GM12878 (cell line): ENCODE data around the gene PRDM16. TPM values are rescaled to one million over a fixed set of nuclear protein-coding genes. Genes with fewer than 3 reads are reported as not detected.

ENCODE experiments used
- ATAC-seq: fragments of 200-7000 bp; cut with Tn5 transposase; 3 replicates; pipeline ENCODE4 v1.9.1; 2020; ENCODE audit warnings: mild to moderate bottlenecking, moderate library complexity
- BruUV-seq: library from RNA; stranded (reverse); fragments of 400-500 nt; replicated peaks from 2 replicates; lab custom pipeline; 2021; lab: Mats Ljungman, UMichigan
- CTCF ChIA-PET: fragments of 300-600 bp; sonication (Branson Sonifier 250); formaldehyde crosslinking; extraction: SDS; loops from one replicate; lab custom pipeline; 2021; ENCODE audit warnings: inconsistent platforms; lab: Yijun Ruan, JAX
- POLR2A ChIA-PET: fragments of 350-600 bp; formaldehyde crosslinking; extraction: SDS; loops from one replicate; lab custom pipeline; 2021; ENCODE audit warnings: inconsistent platforms; lab: Charles Lee
- RAD21 ChIA-PET: fragments of 300-600 bp; sonication (Branson Sonifier 250); formaldehyde crosslinking; loops from one replicate; lab custom pipeline; 2023; ENCODE audit warnings: antibody characterized with exemption; ENCODE audit not compliant: unreplicated experiment; lab: Charles Lee
- SMC1A ChIA-PET: fragments of 300-600 bp; sonication (Branson Sonifier 250); formaldehyde crosslinking; loops from one replicate; lab custom pipeline; 2023; ENCODE audit not compliant: unreplicated experiment, uncharacterized antibody; lab: Charles Lee
- DNase-seq: peaks from one replicate; pipeline ENCODE4 v3.0.0-alpha.2; 2011; ENCODE audit warnings: low read depth, low spot score
- FAIRE-seq: peaks from 3 replicates; lab custom pipeline; 2011; peaks lifted over from hg19 to GRCh38; lab: Jason Lieb, UNC
- H2AFZ ChIP-seq: 2 replicates; pipeline ENCODE4 v1.6.0; 2011; ENCODE audit warnings: low read depth, low read length, control low read depth; ENCODE audit not compliant: control insufficient read depth
- H3K27ac ChIP-seq: 2 replicates; pipeline ENCODE4 v1.5.1; 2011; ENCODE audit warnings: control low read depth; ENCODE audit not compliant: control insufficient read depth, insufficient read depth
- H3K27me3 ChIP-seq, 2 experiments: replicated peaks in 1 of 2; 2 replicates each; pipeline versions ENCODE4 v1.6.0 to v1.6.1; 2011; ENCODE audit warnings: low read length in 1 of 2; ENCODE audit not compliant: control insufficient read depth in 2 of 2, insufficient read depth in 2 of 2
- H3K36me3 ChIP-seq, 2 experiments: 2 replicates each; pipeline ENCODE4 v1.5.1; 2011; ENCODE audit warnings: low read length in 1 of 2; ENCODE audit not compliant: control insufficient read depth in 2 of 2, insufficient read depth in 2 of 2
- H3K4me1 ChIP-seq: 2 replicates; pipeline ENCODE4 v1.6.1; 2011; ENCODE audit warnings: mild to moderate bottlenecking, low read length, moderate library complexity, mixed read lengths; ENCODE audit not compliant: control insufficient read depth, insufficient read depth
- H3K4me2 ChIP-seq: 2 replicates; pipeline ENCODE4 v1.6.0; 2011; ENCODE audit warnings: control low read depth; ENCODE audit not compliant: control insufficient read depth, insufficient read depth
- H3K4me3 ChIP-seq: fragments of 200-600 bp; sonication (generic); 2 replicates; pipeline ENCODE4 v1.5.1; 2016
- H3K79me2 ChIP-seq: 2 replicates; pipeline ENCODE4 v1.6.0; 2011; ENCODE audit warnings: low read length; ENCODE audit not compliant: control insufficient read depth, insufficient read depth
- H3K9ac ChIP-seq: 2 replicates; pipeline ENCODE4 v1.8.0; 2011; ENCODE audit warnings: low read length, control low read depth, mixed read lengths; ENCODE audit not compliant: control insufficient read depth, insufficient read depth
- H3K9me3 ChIP-seq: replicated peaks from 3 replicates; pipeline ENCODE4 v1.5.1; 2011; ENCODE audit warnings: mild to moderate bottlenecking, low read length; ENCODE audit not compliant: control insufficient read depth, insufficient read depth
- H4K20me1 ChIP-seq: 2 replicates; pipeline ENCODE4 v1.6.0; 2011; ENCODE audit not compliant: control insufficient read depth, insufficient read depth
- BCLAF1 ChIP-seq: fragments of 450-650 bp; IDR thresholded peaks from 2 replicates; pipeline ENCODE4 v1.6.1; 2017; ENCODE audit warnings: antibody characterized with exemption, mild to moderate bottlenecking, moderate library complexity
- CHD4 ChIP-seq: fragments of 200-600 bp; sonication (generic); IDR thresholded peaks from 2 replicates; pipeline ENCODE4 v1.6.1; 2016; ENCODE audit warnings: mild to moderate bottlenecking
- ESRRA ChIP-seq: IDR thresholded peaks from 2 replicates; pipeline ENCODE4 v1.6.1; 2012; ENCODE audit warnings: mild to moderate bottlenecking, low read length, improper control_type of control experiment
- FOXM1 ChIP-seq: IDR thresholded peaks from 2 replicates; pipeline ENCODE4 v1.6.1; 2012; ENCODE audit warnings: low read depth, mild to moderate bottlenecking, inconsistent platforms, low read length, moderate library complexity
- IKZF1 ChIP-seq: fragments of 450-650 bp; conservative IDR thresholded peaks from 2 replicates; pipeline ENCODE4 v1.6.1; 2017; ENCODE audit warnings: antibody characterized with exemption, mild to moderate bottlenecking
- JUNB ChIP-seq: IDR thresholded peaks from 2 replicates; pipeline ENCODE4 v1.6.1; 2016; ENCODE audit warnings: antibody characterized with exemption, mild to moderate bottlenecking
- RAD51 ChIP-seq: fragments of 450-650 bp; IDR thresholded peaks from 2 replicates; pipeline ENCODE4 v1.6.1; 2016; ENCODE audit warnings: moderate library complexity, mild to moderate bottlenecking, inconsistent platforms
- SREBF1 ChIP-seq: IDR thresholded peaks from 2 replicates; pipeline ENCODE4 v1.6.1; 2012; ENCODE audit warnings: mild to moderate bottlenecking, low read length
- TAF1 ChIP-seq: IDR thresholded peaks from 2 replicates; pipeline ENCODE4 v1.6.1; 2011; ENCODE audit warnings: mild to moderate bottlenecking, low read depth, low read length, borderline replicate concordance
- TCF7 ChIP-seq: IDR thresholded peaks from 2 replicates; pipeline ENCODE4 v1.6.1; 2014; ENCODE audit warnings: antibody characterized with exemption, borderline replicate concordance
- ZBTB4 ChIP-seq: fragments of 450-650 bp; formaldehyde crosslinking; IDR thresholded peaks from 2 replicates; pipeline ENCODE4 v1.4.0; 2022; ENCODE audit warnings: mild to moderate bottlenecking, moderate library complexity
- ZNF217 ChIP-seq: fragments of 450-650 bp; IDR thresholded peaks from 2 replicates; pipeline ENCODE4 v1.6.1; 2017; ENCODE audit warnings: antibody characterized with exemption, mild to moderate bottlenecking
- WGBS: methylation state at CpG from one replicate; pipeline ENCODE4 v1.1.6; 2016; ENCODE audit warnings: low lambda C conversion rate; ENCODE audit not compliant: insufficient replicate concordance, insufficient coverage; ENCODE audit errors: missing lambda C conversion rate; 5-methylcytosine and 5-hydroxymethylcytosine counted together
- in situ Hi-C: fragments of 300-500 bp; cut with MboI; formaldehyde crosslinking; loops from 9 replicates; pipeline ENCODE4 v1.14.3; 2018; ENCODE audit warnings: mixed read lengths
- intact Hi-C: fragments of 100-400 bp; cut with micrococcal nuclease; formaldehyde crosslinking; loops from one replicate; pipeline ENCODE4 v1.14.2; 2022; ENCODE audit not compliant: unreplicated experiment
- polyA plus RNA-seq, 11 experiments: library from polyadenylated mRNA; depleted of rRNA in 4 of 11; unstranded in 6 of 11; stranded (reverse) in 5 of 11; fragments of >200 nt; fragmentation: Nextera tagmentation in 4 of 11; fragmentation: Illumina TruSeq in 1 of 11; extraction: Ambion mirVana in 4 of 11; extraction: Trizol in 1 of 11; gene quantifications; 1 replicate in 1 of 11; 2 replicates in 10 of 11; pipeline versions ENCODE4 v1.2.1 to v1.2.3, GENCODE V29; 2011 to 2016; ENCODE audit warnings: inconsistent platforms in 2 of 11, missing spikeins in 2 of 11, low read depth in 1 of 11
- total RNA-seq, 4 experiments: library from RNA; depleted of rRNA in 3 of 4; stranded (reverse); fragments of >200 nt in 3 of 4; fragmentation: Illumina TruSeq in 1 of 4; extraction: Trizol in 1 of 4; gene quantifications; 2 replicates each; pipeline versions ENCODE4 v1.2.1 to v1.2.3, GENCODE V29; 2013 to 2021

PRDM16 gene
- total and polyA plus RNA-seq, 10 of the 15 experiments (the other 5 are each of a cell fraction or from before 2014, with no cell fraction given), result 0.03 TPM; not detected in 9

- ChIA-PET RAD21 (no interaction called here), CTCF (no interaction called here), SMC1A (no interaction called here)
- Histone ChIP-seq H3K4me1 (no peaks in the 10 kb centered on the region), H3K27me3 (no peaks in the 10 kb centered on the region), H2AFZ (no peak overlapping the region), H3K27ac (no peak overlapping the region), H4K20me1 (no peaks in the 10 kb centered on the region), H3K79me2 (no peaks in the 10 kb centered on the region), H3K9me3 (no peaks in the 10 kb centered on the region), H3K36me3 (no peaks in the 10 kb centered on the region), H3K4me2 (no peak overlapping the region), H3K9ac (no peak overlapping the region)
- intact Hi-C loops (no loop called here), in situ Hi-C loops (loop anchor here (10.0 kb wide), 1 partner anchor 56 kb away; no protein-coding TSS in a partner anchor)
- no peak for ATAC-seq
- no peak for FAIRE-seq
- TF ChIP-seq TCF7 (no peak), IKZF1 (no peak)
- TF ChIP-seq, all 136 proteins: peak for 0
- 56% methylated on average over 15 of the region's 17 CpGs for WGBS
- no peak for DNase-seq
- no TSS peak for BruUV-seq
- POLR2A ChIA-PET, result no interaction called here
- H3K4me3 ChIP-seq, result no peak overlapping the region
These were observed 309.6 kb downstream of the PRDM16 start for GRCh38 chr1:3378411-3379208.

- no peak for ATAC-seq
- no peaks in the 10 kb centered on the region for H3K36me3 ChIP-seq
- H4K20me1 ChIP-seq, result no peaks in the 10 kb centered on the region
- H3K27me3 ChIP-seq, result no peaks in the 10 kb centered on the region
- DNase-seq, result no peak
- 38% methylated on average over 6 of the region's 6 CpGs for WGBS
- ChIA-PET RAD21 (no interaction called here), CTCF (no interaction called here), SMC1A (no interaction called here), POLR2A (no interaction called here)
- intact Hi-C loops (no loop called here), in situ Hi-C loops (loop anchor here (10.0 kb wide), 1 partner anchor 55 kb away; no protein-coding TSS in a partner anchor)
- no peaks in the 10 kb centered on the region for H3K79me2 ChIP-seq
- BruUV-seq, result no TSS peak
- H3K9ac ChIP-seq, result no peak overlapping the region
- no peaks in the 10 kb centered on the region for H3K4me1 ChIP-seq
- no peak overlapping the region for H3K4me2 ChIP-seq
- H2AFZ ChIP-seq, result no peak overlapping the region
- no peak for FAIRE-seq
- no peak overlapping the region for H3K27ac ChIP-seq
- no peaks in the 10 kb centered on the region for H3K9me3 ChIP-seq
- H3K4me3 ChIP-seq, result no peak overlapping the region
- TF ChIP-seq CHD4 (no peak), SREBF1 (no peak), RAD51 (no peak), ESRRA (no peak), JUNB (no peak), BCLAF1 (no peak), ZNF217 (no peak), ZBTB4 (CRISPR knock-in tag) (no peak), TAF1 (no peak), FOXM1 (no peak)
These were observed 310.9 kb downstream of the PRDM16 start for GRCh38 chr1:3379934-3380333.
